HG02970 (cell line): ENCODE data around the gene RNF25.
"Not testable (repeated sequence)": the region's sequence is repeated elsewhere in the genome, so short reads cannot be mapped to it uniquely, and the experiment has no call there.

ENCODE experiments used
- ATAC-seq: cut with Tn5 transposase; IDR thresholded peaks from one replicate; pipeline ENCODE4 v1.9.1; 2021; ENCODE audit warnings: mild to moderate bottlenecking, moderate library complexity, moderate number of reproducible peaks; ENCODE audit not compliant: unreplicated experiment, low FRiP score

Gene RNF25

GRCh38 chr2:218671654-218672566, at the start of gene RNF25, which contains the start of gene STK36:
TSS of gene RNF25 (minus strand) at chr2:218672002. CDS start at chr2:218671970, 32 bp downstream.
TSS of gene STK36 (plus strand) at chr2:218672086. CDS start at chr2:218672830, 744 bp downstream.
- ATAC-seq: peak; percentile 83

- ATAC-seq: no peak
Measured at GRCh38 chr2:218721488-218721887, 49.7 kb upstream of the RNF25 start.

DNA sequence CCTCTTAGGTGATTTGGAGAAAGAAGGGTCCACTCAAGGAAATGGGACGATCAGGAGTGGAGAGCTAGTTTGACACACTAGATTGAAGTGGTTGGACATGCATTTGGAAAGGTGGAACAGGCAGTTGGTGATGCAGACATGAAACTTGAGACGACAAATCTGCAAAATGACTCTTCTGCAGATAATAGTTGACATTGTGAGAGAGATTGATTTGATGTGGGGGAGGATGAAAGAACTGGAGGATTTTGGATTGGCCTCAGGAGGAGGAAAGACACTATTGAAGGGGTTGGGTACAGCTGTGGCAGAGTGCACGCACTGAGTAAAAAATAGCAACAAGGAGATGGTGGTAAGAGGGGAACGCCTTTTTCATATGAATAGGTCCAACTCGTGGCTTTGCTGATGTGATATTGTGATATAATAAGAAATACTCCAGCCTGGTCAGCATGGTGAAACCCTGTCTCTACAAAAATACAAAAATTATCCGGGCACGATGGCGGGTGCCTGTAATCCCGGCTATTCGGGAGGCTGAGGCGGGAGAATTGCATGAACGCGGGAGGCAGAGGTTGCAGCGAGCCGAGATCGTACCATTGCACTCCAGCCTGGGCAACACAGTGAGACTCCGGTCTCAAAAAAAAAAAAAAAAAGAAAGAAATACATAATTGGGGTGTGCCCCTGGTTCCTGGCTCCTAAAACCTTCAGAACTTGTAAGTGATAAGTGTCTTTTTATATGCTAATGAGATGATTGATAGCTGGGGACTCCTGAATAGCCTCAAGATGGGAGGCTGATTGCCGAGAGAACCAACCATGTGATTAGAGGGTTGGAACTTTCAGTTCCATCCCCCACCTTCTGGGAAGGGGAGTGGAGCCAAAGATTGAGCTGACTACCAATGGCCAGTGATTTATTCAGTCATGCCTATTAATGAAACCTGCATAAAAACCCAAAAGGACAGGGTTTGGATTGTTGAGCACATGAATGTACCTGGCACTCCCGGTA, 48.5 kb upstream of the RNF25 start:
- ATAC-seq: no peak

- ATAC-seq: no peak
Measured at GRCh38 chr2:218719457-218719856, 47.7 kb upstream of the RNF25 start.

DNA sequence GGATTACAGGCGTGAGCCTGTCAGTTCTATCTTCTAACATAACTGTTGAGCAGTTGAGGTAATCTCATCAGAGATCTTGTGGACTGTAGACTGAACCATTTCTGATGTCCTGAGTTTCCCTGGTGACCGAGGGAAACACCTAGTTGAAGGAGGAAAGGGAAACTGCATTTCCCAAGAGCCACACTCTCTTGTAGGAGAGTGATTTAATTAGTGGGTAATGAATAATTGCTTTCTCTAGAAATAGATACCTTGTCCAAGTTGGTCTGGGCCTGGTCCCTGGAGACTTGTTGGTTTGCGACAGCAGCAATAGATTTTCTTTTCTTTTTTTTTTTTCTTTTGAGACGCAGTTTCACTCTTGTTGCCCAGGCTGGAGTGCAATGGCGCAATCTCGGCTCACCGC, 46.3 kb upstream of the RNF25 start:
- ATAC-seq: no peak

- no peak for ATAC-seq
Measured at GRCh38 chr2:218717262-218717661, 45.5 kb upstream of the RNF25 start.

GRCh38 chr2:218716070-218716469, 44.3 kb upstream of the RNF25 start:
- ATAC-seq: no peak

DNA sequence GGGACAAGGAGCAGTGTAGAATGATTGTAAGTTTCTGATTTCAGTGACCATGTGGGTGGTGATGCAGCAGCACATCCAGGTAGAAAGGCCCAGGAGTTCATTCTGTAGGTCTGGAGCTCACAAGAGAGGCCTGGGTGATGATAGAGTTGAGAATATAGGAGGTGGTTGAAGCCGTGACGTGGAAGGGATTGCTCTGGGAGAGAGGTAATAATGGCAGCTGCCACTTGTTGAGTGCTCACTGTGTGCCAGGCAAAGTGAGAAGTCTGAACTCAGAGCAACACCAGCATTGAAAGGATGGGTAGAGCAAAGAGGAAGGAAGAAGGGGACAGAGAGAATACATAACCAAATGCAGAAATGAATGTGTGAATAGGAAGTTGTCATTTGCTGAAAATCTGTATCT, 42.1 kb upstream of the RNF25 start:
- ATAC-seq: no peak

GRCh38 chr2:218711550-218711929, 39.7 kb upstream of the RNF25 start:
- no peak for ATAC-seq

GRCh38 chr2:218710687-218711549, 39.1 kb upstream of the RNF25 start, which contains the start of gene TTLL4:
TSS of gene TTLL4 (plus strand) at chr2:218710835. CDS start at chr2:218737677, 26,842 bp downstream.
- peak; percentile 99 for ATAC-seq

- ATAC-seq: no peak
Measured at GRCh38 chr2:218710334-218710686, 38.5 kb upstream of the RNF25 start.

- ATAC-seq: no peak
Measured at GRCh38 chr2:218709908-218710307, 38.1 kb upstream of the RNF25 start.

DNA sequence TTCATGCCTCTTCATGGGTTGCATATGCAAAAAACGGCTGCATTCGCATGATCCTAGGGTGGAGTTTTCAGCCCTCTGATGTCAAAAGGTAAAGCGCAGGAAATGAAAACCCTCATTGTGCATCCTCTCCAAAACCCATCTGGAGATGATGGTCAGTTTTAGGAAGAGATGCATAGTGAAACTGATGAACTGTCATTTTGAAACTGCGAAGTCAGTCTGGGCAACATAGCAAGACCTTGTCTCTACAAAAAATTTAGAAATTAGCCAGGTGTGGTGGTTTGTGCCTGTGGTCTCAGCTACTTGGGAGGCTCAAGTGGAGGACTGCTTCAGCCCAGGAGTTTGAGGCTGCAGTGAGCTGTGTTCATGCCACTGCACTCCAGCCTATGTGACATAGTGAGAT, 36.3 kb upstream of the RNF25 start:
- no peak for ATAC-seq

- no peak for ATAC-seq
Measured at GRCh38 chr2:218703341-218703740, 31.5 kb upstream of the RNF25 start.

DNA sequence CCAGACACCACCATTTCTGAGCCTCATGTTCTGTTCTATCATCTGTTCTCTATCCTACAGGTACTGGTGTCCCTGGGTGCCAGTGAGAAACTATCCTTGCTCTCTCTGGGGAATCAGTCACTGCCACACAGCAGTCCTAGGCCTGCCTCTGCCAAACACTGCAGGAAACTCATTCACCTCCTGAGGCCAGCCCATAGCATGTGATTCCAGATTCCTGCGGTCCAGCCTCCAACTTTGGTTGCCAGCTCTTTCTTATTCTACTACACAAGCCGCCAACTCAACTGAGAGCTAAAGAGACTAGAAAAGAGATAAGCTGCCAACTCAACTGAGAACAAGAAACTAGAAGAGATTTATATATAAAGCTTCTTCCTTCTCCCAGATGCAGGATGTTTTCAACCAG, 30.0 kb upstream of the RNF25 start:
- ATAC-seq: no peak

- no peak for ATAC-seq
Measured at GRCh38 chr2:218698885-218699284, 27.1 kb upstream of the RNF25 start.

GRCh38 chr2:218694405-218695145, 22.8 kb upstream of the RNF25 start:
- ATAC-seq: no peak

DNA sequence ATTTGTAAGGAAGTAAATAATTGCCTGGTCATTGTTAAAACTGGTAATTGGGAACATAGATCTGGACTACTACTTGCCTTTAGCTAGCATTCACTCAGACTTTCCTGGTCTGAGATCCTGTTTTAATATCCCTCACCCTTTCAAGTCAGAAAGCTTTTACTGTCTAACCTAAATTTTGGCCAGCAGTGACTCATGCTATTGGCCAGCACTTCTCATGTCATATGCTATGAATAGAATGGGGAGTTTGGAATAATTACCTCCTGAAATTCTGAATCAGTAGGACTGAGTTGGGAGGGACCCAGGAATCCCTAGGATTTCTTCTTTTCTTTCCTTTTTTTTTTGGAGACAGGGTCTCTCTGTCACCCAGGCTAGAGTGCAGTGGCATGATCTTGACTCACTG, 19.4 kb upstream of the RNF25 start:
- ATAC-seq: no peak

GRCh38 chr2:218687400-218688060, 15.7 kb upstream of the RNF25 start:
- not testable (repeated sequence) for ATAC-seq
